ENCODE data around the gene KLHL21. TPM values are rescaled to one million over a fixed set of nuclear protein-coding genes. Genes with fewer than 3 reads are reported as not detected.

KLHL21 gene
- total RNA-seq, 1 donor from 2014 or later, result 147 TPM

DNA sequence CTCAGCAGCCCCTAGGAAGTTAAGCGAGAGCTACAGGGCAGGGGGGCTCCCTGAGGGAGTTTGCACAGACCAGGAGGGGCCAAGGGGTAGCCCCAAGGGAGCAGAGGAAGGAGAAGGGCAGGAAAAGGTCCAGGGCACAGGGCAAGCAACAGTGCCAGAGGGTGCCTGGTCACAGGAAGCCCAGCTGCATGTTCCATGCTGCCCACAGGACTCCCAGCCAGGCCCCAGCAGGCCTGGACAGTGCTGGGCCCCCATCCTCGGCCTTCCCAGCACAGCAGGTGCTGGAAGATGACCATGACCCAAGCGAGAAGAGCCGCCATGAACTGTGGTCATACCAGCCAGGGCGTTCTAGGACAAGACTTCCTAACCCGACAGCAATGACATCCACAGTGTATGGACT, 11.0 kb downstream of the KLHL21 start:
- H3K4me1 ChIP-seq, result peaks cover 18 to 61% of the 10 kb centered on the region in 2 donors
- TF ChIP-seq, protein P1, sequence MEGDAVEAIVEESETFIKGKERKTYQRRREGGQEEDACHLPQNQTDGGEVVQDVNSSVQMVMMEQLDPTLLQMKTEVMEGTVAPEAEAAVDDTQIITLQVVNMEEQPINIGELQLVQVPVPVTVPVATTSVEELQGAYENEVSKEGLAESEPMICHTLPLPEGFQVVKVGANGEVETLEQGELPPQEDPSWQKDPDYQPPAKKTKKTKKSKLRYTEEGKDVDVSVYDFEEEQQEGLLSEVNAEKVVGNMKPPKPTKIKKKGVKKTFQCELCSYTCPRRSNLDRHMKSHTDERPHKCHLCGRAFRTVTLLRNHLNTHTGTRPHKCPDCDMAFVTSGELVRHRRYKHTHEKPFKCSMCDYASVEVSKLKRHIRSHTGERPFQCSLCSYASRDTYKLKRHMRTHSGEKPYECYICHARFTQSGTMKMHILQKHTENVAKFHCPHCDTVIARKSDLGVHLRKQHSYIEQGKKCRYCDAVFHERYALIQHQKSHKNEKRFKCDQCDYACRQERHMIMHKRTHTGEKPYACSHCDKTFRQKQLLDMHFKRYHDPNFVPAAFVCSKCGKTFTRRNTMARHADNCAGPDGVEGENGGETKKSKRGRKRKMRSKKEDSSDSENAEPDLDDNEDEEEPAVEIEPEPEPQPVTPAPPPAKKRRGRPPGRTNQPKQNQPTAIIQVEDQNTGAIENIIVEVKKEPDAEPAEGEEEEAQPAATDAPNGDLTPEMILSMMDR (IDR thresholded peaks at IDR 0.05), result no peak
- intact Hi-C loops (cut with DNase I), result loop anchor here (5.0 kb wide), 1 partner anchor 39 kb away; the partner anchor contains the start of gene NOL9
- peaks cover 65 to 74% of the 10 kb centered on the region in 2 donors for H3K36me3 ChIP-seq
- peak overlapping the region; percentile 8 to 26 for H3K4me3 ChIP-seq
- DNase-seq (ENCODE audit: low spot score in 2 of 2), result no peak
- no peaks in the 10 kb centered on the region for H3K27me3 ChIP-seq
- H3K27ac ChIP-seq, result peak overlapping the region; percentile 82 to 86
- no peaks in the 10 kb centered on the region for H3K9me3 ChIP-seq

DNA sequence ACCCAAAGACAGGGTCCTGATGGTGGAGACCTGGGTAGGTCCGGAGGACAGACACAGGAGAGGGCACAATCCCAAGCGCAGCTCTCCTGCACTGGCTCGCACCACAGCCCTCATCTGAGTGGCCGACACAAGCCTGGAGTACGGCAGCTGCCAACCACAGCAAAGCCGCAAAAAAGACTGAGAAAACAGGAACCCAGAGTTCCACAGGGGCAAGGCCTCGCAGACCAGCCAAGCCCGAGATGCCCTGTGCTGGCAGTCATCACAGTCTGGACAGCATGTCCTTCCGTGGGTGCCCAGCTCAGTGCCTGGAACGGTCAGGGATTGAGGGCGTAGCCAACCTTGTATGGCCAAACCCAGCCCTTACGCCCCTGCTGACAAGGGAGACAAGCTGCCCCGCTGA, 11.4 kb downstream of the KLHL21 start:
- TF ChIP-seq, protein P1 (IDR thresholded peaks at IDR 0.05), result no peak
- Histone ChIP-seq H3K9me3 (no peaks in the 10 kb centered on the region), H3K4me3 (peak overlapping the region; percentile 8 to 26), H3K27ac (peak overlapping the region; percentile 82 to 86), H3K27me3 (no peaks in the 10 kb centered on the region), H3K36me3 (peaks cover 64 to 69% of the 10 kb centered on the region in 2 donors), H3K4me1 (peaks cover 18 to 57% of the 10 kb centered on the region in 2 donors)
- intact Hi-C loops (cut with DNase I), result loop anchor here (5.0 kb wide), 1 partner anchor 39 kb away; the partner anchor contains the start of gene NOL9
- peak; percentile 69 to 88 for DNase-seq (ENCODE audit: low spot score in 2 of 2)

DNA sequence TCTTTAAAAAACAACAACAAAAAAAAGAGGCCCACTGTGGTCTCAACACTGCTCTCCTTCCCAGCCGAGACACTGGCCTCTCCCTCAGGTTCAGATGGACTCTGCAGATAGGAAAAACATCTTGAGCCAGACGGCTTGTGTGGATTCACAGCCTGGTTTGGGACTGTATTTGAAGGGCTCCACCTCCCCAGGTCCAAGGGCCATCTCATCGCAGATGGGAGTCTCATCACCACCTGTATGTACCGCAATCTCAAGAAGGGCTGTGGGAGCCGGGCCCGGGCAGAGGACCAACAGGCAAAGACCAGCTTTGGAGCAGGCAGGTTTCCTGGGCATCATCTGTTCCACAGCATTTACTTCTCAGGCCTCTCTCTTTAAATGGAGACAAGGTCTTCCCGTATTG, 12.6 kb downstream of the KLHL21 start:
- Histone ChIP-seq H3K27me3 (no peaks in the 10 kb centered on the region), H3K4me3 (no peak overlapping the region), H3K36me3 (peaks cover 54 to 58% of the 10 kb centered on the region in 2 donors), H3K27ac (peak overlapping the region; percentile 82 to 86), H3K4me1 (peaks cover 18 to 50% of the 10 kb centered on the region in 2 donors), H3K9me3 (no peaks in the 10 kb centered on the region)
- intact Hi-C loops (cut with DNase I), result loop anchor here (5.0 kb wide), 1 partner anchor 38 kb away; the partner anchor contains the start of gene NOL9
- TF ChIP-seq, protein P1 (IDR thresholded peaks at IDR 0.05), result no peak
- no peak for DNase-seq (ENCODE audit: low spot score in 2 of 2)

DNA sequence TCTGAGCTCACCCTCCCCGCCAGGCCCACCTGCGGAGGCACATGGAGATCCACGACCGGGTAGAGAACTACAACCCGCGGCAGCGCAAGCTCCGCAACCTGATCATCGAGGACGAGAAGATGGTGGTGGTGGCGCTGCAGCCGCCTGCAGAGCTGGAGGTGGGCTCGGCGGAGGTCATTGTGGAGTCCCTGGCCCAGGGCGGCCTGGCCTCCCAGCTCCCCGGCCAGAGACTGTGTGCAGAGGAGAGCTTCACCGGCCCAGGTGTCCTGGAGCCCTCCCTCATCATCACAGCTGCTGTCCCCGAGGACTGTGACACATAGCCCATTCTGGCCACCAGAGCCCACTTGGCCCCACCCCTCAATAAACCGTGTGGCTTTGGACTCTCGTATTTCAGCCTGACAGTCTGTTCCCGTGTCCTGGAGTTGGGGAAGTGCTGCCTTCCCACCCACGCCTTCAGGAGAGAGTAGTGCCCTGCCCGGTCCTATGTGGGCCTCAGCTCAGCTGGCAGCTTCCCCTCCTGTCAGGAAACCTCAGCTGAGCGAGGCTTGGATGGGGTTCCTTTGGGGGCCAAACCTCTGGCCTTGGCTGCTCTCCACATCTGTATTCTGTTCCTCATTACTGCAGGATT, 13.7 kb downstream of the KLHL21 start:
- H3K9me3 ChIP-seq, result no peaks in the 10 kb centered on the region
- intact Hi-C loops (cut with DNase I), result no loop called here
- no peak overlapping the region for H3K4me3 ChIP-seq
- peak overlapping the region; percentile 16 to 86 for H3K27ac ChIP-seq
- H3K4me1 ChIP-seq, result peaks cover 18 to 50% of the 10 kb centered on the region in 2 donors
- DNase-seq (ENCODE audit: low spot score in 2 of 2), result no peak
- H3K36me3 ChIP-seq, result peaks cover 43 to 47% of the 10 kb centered on the region in 2 donors
- no peaks in the 10 kb centered on the region for H3K27me3 ChIP-seq
- TF ChIP-seq, protein P1 (IDR thresholded peaks at IDR 0.05), result no peak

DNA sequence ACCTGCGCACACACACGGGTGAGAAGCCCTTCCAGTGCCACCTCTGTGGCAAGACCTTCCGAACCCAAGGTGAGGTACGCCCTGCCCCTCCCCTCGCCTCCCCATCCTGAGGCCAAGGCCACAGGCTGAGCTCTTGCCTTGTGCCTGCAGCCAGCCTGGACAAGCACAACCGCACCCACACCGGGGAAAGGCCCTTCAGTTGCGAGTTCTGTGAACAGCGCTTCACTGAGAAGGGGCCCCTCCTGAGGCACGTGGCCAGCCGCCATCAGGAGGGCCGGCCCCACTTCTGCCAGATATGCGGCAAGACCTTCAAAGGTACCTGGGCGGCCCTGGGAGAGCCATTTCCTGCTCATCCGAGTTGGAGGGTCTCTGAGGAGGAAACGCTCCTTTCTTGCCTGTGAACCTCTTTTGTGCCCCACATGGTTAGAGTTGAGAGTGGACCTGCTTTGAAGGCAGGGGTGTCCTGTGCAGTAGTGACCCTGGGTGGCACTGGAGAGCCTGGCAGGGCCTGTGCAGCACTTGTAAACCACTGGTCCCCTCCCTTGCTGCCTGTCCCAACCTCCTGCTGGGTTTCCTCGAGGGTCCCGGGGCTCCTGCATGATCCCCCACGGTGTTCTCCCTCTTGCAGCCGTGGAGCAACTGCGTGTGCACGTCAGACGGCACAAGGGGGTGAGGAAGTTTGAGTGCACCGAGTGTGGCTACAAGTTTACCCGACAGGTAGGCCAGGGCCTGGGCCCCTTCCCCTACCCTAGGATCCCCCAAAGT, 14.4 kb downstream of the KLHL21 start:
- Histone ChIP-seq H3K4me1 (peaks cover 18 to 50% of the 10 kb centered on the region in 2 donors), H3K36me3 (peaks cover 36 to 40% of the 10 kb centered on the region in 2 donors), H3K9me3 (no peaks in the 10 kb centered on the region), H3K27ac (peak overlapping the region; percentile 2 to 43), H3K27me3 (no peaks in the 10 kb centered on the region), H3K4me3 (no peak overlapping the region)
- intact Hi-C loops (cut with DNase I), result no loop called here
- TF ChIP-seq, protein P1 (IDR thresholded peaks at IDR 0.05), result no peak
- DNase-seq (ENCODE audit: low spot score in 2 of 2), result no peak

Data from ascending aorta (tissue), 2 donors.